ENCODE results near the gene OXSR1. TPM values are rescaled to one million over a fixed set of nuclear protein-coding genes. Genes with fewer than 3 reads are reported as not detected.
"Not testable (repeated sequence)": the region's sequence is repeated elsewhere in the genome, so short reads cannot be mapped to it uniquely, and the experiment has no call there.

OXSR1 gene
- total RNA-seq, 1 donor from 2014 or later = 12.1 TPM

DNA sequence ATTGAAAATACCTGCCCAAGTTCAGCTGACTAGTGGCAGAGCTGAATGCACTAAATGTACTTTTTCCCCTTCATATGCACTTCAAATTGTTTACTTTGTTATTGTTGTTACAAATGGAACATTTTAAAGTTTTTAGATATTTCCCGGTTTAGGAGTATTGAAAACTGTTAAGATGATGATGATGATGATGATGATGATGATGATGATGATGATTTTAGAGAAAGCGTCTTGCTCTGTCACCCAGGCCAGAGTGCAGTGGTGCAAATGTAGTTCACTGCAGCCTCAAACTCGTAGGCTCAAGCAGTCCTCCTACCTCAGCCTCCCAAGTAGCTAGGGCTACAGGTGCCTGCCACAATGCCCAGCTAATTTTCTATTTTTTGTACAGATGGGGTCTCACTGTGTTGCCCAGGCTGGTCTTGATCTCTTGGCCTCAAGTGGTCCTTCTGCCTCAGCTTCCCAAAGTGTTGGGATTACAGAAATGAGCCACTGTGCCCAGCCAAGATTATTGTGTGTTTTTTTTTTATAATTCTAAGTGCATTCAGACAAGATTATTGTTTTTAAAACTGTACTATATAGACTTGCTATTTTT, 54.4 kb downstream of the OXSR1 start:
- ATAC-seq (no peak), DNase-seq (ENCODE audit: low spot score) (no peak)

DNA sequence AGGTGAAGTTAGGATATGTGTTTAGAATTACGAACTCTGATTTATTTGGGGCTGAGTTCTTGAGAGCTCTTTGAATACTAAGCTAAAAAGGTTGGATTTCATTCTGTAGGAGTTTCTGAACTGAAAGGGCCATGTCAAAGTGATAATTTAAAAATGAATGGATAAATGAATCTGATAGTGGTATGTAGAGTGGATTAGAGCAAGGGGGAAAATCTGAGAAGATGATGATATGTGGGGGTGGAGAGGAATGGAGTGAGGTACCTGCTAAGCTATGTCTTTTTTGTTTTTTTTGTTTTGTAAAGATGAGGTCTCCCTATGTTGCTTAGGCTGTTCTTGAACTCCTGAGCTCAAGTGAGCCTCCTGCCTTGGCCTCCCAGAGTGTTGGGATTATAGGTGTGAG, 55.7 kb downstream of the OXSR1 start:
- ATAC-seq (no peak), DNase-seq (ENCODE audit: low spot score) (no peak)

DNA sequence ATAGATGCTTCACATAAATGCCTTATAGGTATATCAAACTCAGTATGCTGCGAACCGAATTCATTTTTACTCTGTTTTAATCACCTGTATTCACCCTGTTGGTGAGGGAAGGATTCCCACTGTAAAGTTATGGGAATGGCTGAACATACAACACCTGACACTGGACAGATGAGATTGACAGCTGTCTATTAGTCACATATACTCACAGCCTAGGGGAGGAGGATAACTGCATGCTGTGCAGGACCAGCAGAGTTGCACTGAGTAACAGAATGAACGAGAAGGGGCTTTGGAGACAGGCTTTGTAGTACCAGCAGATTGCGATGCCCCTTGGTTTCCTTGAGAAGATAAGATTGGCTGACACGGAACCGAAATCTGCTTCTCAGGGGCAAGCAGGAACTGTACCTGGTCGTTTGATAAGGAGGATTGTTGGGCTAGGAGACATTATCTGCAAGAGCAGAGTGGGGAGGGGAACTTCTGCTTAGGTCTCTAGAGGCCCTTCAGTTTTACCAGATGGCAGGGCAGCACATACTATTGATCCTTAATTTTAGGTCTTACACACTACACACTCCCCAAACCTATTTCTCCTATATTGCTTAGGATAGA, 56.8 kb downstream of the OXSR1 start:
- DNase-seq (ENCODE audit: low spot score) (no peak), ATAC-seq (no peak)

DNA sequence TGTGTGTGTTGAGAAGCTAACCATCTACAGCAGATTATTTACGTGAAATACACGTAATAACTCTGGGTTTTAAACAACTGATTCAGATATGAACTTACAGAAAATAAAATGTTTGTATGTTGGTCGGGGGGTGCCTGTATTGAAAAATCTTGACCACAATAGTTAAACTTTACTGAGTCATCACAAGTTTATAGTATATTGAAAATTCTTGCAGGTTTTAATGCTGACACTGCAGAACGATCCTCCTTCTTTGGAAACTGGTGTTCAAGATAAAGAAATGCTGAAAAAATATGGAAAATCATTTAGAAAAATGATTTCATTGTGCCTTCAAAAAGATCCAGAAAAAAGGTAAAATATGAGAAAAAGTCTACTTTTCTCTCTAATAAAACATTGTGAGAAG, 59.0 kb downstream of the OXSR1 start:
- DNase-seq (ENCODE audit: low spot score) = no peak
- no peak for ATAC-seq

DNA sequence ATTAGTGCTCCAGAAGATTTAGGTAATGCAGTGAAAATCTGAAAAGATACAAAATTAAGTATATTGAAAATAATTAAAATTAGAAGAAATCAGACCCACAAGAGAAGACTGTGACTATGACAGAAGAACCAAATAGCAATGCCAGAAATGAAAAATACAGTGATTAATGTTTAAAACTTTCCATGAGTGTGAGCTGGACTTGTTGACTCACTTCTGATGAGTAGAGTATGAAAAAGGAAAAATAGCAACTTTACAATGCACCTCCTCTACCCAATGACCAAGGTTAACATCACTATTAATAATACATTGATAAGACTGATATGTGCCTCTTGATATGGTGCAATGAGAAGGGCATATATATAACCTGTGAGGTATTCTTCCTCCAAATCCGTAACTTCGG, 60.9 kb downstream of the OXSR1 start:
- DNase-seq (ENCODE audit: low spot score) (no peak), ATAC-seq (no peak)

DNA sequence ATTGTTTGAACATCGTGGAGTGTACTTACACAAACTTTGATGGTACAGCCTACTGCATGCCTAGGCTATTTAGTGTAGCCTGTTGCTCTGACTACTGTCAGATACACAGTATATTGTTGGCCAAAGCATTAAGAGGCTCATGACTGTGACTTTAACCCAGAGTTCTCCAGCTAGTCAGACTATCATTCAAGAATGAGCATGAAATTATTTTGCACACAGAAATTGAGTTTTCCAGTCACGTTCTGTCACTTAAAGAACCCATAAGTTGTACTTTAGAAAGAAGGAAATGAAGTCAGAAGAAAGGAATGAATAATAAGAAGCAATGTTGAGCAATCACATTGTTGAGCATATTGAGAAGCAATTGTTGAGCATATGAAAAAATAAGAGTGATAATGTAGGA, 62.7 kb downstream of the OXSR1 start:
- ATAC-seq (no peak), DNase-seq (ENCODE audit: low spot score) (no peak)

DNA sequence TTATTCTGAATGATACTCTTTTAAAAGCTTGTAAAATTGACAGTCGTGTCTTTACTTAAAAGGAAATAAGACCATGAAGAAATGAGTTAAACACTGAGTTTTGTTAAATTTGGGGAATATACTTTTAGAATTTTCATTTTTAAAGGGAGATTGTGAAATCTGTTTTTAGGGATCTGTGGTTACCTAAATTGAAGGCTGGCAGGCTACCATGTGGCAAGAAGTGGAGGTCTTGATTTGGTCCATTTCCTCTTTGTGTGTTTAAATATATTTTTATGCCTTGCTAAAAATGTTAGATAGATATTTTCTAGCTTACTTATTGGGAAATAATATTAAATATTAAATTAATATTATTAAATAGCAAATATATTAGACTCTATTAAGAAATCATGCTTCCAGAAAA, 63.7 kb downstream of the OXSR1 start:
- ATAC-seq (no peak), DNase-seq (ENCODE audit: low spot score) (no peak)

DNA sequence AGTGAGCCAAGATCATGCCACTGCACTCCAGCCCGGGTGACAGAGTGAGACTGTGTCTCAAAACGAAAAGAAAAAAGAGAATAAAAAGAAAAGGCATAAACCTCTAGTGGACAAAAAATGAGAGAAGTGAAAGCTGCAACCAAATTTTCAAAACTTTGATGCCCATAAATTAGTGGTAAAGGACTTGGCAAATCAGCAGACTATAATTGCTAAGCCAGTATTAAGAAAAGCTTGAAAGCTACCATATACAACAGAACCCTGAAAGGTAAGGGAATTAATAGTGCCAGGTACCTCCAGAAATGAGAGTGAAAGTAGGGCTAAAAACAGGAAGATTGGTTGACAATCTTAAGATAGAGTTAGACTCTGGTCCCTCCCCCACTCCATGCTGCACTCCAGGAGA, 67.4 kb downstream of the OXSR1 start:
- ATAC-seq (no peak), DNase-seq (ENCODE audit: low spot score) (no peak)

DNA sequence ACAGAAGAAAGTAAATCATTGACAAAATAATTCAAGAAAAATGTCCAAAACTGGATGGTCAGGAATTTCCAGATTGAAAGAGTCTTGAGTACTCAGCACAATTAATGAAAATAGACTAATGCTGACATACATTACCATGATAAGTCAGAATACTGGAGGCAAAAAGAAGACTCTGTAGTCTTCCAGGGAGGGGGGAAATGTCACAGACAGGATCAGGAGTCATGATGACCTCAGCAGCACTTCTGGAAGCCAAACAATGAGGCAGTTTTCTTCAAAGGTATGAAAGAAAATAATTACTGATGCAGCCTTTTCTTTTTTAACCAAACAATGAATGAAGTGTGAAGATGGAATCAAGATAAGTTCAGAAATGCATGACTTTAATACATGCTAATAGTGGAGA, 70.1 kb downstream of the OXSR1 start:
- DNase-seq (ENCODE audit: low spot score) (no peak), ATAC-seq (no peak)

DNA sequence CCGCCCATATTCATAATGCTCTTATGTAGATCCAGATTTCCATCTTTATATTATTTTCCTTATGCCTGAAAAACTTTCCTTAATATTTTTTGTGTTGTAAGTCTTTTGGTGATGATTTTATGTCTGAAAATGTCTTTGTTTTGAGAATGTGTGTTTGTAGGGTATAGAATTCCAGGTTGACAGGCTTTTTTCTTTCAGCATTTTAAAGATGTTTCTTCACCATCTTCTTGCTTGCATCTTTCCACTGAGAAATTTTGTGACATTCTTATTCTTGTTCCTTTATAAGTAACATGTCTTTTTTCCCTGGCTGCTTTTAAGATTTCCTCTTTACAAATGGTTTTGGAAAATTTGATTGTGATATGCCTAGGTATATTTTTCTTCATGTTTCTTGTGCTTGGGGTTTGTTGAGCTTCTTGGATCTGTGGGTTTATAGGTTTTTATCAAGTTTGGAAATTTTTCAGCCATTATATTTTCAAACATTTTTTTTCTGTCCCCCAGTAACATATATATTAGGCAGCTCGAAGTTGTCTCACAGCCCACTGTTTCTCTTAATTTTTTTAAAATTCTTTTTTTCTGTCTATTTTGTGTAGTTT, 73.2 kb downstream of the OXSR1 start:
- ATAC-seq = no peak
- no peak for DNase-seq (ENCODE audit: low spot score)

DNA sequence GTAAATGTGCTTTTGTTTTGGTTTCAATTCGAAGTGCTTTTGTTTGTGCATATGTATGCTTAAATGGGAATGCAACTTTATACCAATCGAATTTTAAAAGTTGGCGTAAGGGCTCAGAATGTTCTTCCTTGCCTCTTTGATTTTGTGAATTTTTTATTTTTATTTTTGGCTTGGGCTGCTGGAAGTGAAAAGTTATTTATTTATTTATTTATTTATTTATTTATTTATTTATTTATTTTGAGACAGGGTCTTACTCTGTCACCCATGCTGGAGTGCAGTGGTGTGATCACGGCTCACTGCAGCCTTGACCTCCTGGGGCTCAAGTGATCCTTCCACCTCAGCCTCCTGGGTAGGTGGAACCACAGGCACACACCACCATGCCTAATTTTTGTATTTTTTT, 77.5 kb downstream of the OXSR1 start:
- not testable (repeated sequence) for ATAC-seq; DNase-seq (ENCODE audit: low spot score)

DNA sequence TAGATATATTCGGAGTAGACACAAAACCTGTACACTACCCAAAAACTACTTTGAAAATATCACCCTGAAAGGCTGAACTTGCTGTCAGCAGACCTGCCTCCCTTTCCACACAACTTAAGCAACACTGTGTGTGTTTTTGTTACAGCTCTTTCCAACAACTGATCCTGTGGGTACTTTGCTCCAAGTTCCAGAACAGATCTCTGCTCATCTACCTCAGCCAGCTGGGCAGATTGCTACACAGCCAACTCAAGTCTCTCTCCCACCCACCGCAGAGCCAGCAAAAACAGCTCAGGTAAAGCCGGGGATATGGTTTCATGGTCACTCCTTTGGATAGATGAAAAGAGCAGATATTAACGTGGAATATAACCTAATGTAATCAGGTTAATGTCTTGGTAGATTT, 80.6 kb downstream of the OXSR1 start:
- DNase-seq (ENCODE audit: low spot score) (no peak), ATAC-seq (peak; percentile 94)

DNA sequence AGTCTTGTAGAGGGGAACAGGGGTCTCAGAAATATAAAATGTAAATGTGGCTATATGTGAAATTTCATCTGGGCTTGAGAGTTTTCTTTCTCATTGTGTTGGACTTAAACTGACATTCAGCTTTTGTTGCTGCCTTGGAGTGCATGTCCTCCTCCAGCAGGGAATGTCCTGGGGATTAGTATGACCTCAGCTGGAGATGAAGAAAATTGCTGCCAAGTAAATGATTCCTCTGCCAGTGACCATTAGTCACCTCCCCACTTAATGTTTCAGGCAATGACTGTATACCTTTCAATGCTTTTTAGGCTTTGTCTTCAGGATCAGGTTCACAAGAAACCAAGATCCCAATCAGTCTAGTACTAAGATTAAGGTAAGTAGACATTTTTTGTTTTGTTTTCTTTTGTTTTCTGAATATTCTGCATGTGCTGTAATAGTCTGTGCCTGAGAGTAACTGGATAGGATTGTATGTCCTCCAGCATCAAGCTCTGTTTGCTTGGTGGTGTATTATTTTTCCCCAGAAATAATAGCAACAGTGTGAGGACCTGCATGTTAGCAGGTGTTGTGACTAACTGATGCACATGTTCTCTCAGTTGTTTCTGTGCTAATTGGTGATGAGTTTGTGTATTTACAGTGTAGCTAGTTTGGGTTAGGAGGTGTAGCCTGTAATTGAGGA, 82.2 kb downstream of the OXSR1 start:
- DNase-seq (ENCODE audit: low spot score) (no peak), ATAC-seq (peak; percentile 77)

DNA sequence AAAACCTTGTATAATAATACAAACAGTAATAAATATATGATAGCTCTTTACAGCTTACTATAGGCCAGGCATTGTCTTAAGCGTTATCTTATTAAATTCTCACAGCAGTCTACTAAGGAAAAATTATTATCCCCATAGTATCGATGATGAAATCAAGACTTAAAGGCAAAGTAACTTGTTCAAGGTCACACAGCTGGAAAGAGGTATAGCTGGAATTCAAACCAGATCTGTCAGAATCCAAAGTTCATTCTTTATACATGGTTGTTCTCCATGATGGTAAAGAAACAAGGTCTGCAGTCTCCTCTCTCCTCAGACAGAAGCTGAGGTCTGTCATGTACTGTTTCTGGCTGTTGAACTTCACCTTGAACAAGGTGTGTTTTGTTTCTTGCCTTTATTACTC, 84.9 kb downstream of the OXSR1 start:
- DNase-seq (ENCODE audit: low spot score) (no peak), ATAC-seq (no peak)

DNA sequence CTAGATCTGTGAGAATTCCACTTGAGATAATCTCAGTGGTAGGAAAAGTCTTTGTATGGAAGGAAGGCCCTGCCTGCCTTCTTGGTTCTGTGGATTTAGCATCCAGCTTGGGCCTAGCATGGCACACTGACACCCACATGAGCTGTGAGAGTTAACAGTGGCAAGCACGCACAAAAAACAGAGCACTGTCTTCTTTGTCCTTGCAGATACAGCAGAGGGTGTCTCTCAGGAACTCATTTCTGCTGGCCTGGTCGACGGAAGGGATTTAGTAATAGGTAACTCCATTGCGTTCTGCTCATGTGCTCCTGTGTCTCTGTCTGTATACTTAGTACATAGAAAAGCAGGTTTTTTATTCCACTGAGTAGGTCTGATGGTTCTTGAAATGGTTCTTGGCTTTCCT, 85.9 kb downstream of the OXSR1 start:
- DNase-seq (ENCODE audit: low spot score) (no peak), ATAC-seq (no peak)

DNA sequence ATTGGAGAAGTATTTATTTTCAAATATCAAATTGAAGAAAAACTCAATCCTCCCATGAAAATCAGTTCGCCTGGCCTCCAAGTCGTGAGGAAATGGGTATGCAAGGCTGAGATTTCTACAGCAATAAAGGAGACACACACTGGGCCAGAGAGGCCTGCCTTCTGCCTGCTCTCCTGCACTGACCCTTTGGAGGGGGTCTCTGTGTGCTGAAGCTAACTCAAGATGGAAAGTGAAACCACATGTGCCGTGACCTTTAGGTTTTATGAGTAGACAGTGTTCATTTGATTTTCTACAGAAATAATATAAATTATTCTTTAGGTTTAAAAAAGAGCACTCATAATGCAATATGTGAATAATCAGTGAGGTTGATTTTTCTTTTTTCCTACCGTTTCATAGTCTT, 88.4 kb downstream of the OXSR1 start:
- ATAC-seq = no peak
- DNase-seq (ENCODE audit: low spot score) = no peak

DNA sequence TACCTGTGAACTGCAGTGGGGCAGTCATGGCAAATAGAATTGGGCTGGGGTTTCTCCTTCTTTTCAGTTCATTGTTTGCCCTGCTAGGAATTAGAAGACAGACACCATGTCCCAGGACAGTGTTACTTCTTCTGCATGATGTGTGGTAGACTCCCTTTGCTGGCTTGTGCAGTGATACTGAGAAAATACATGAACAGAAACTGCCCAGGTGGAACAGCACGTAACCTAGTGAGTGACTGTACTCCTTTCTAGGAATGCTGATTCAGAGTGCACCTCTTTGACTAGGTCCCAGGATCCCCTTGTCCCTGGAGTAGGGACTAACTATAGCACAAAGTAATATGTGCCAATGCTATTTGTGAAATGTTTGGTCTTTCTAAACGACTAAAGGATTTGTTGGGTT, 89.5 kb downstream of the OXSR1 start:
- ATAC-seq = no peak
- DNase-seq (ENCODE audit: low spot score) = no peak

DNA sequence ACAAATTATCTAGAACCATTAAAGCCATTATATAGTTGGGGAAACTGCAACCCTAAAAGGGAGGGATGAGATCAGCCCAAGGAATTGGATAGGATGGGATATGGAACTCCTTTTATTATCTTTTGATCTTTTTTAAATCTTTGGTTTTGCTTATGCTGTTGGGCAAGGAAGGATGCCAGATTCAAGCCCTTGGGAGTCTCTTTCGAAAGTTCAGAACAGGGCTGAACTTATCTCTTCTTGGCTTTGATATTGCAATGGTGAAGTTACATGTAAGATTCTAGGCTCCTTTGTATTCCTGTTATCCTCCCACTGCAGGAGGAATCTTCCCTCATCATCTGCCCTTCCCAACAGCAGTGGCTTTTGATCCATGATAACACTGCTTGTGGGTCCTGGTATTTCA, 90.3 kb downstream of the OXSR1 start:
- ATAC-seq (no peak), DNase-seq (ENCODE audit: low spot score) (no peak)

DNA sequence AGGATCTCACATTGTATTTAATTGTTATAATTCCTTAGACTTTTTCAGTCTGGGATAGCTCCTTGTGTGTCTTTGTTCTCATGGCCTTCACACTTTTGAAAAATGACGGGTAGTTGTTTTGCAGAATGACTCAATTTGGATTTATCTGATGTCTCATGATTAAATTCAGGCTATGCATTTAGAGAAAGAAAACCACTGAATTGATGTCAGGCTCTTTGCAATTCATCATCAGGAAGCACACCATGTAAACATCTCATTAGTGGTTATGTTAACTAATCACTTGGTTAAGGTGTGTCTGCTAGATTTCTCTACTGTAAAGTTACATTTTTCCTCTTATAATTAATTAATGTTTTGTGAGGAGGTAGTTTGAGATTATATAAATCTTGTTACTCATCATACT, 92.2 kb downstream of the OXSR1 start:
- ATAC-seq (no peak), DNase-seq (ENCODE audit: low spot score) (no peak)

DNA sequence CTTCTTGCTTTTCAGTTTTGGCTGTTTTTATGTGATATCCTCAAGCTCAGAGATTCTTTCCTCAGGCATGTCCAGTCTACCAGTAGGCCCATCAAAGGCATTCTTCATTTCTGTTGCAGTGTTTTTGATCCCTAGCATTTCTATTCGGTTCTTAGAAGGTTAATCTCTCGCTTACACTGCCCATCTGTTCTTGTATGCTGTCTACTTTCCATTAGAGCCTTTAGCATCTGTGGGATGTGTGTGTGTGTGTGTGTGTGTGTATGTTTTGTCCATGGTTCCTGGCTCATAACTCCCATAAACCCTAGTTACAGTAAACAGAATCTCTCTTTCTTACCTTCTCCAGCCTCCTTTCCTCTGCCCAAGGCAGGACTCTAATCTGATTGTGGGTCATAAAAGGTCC, 95.1 kb downstream of the OXSR1 start:
- DNase-seq (ENCODE audit: low spot score) (no peak), ATAC-seq (no peak)

DNA sequence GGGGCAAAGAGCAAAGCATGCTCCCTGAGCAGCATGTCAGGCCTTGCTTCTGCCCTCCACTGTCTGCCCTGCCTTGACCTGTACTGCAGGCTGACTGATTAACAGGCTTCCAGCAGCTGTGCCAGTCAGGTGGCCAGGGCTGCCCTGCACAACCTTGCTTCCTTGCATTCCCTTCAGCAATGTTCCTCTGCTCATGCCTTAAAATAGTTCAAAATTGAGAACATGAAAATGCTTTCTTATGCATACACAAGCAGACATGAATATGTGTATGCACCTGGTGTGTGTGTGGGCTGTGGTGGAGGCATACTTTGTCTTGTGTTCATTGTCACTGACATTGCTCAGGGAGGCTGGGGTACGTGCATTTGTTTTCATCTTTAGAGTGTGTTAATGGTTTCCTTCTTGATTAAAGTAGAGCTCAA, 99.0 kb downstream of the OXSR1 start:
- DNase-seq (ENCODE audit: low spot score) (peak; percentile 59), ATAC-seq (peak; percentile 97)

DNA sequence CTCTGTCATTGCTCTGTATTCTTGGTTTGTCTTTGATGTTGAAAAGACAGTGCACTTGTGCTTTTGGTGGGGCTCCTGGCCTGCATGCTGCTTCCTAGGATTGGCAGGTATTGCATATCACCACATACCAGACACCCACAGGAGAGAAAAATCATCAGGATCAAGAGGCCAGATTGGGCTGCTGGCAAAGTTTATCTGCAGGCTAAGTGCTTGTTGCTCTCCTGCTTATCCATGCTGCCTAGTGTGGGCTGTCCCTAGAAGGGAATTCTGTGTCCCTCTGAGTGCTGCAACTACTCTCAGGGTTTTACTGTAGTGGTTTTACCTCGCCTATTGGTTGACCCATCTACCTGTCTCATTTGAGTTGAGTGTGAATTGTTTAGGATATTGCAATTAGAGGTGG, 99.4 kb downstream of the OXSR1 start:
- no peak for ATAC-seq
- DNase-seq (ENCODE audit: low spot score) = no peak
